Amygdala (tissue), 56 donors: ENCODE results near the gene AFF3.
"Not testable (repeated sequence)": the region's sequence is repeated elsewhere in the genome, so short reads cannot be mapped to it uniquely, and the experiment has no call there.

Experiments
- DNase-seq, 56 donors: peaks; one replicate each; lab custom pipeline; 2025; lab: John Stamatoyannopoulos, UW

The AFF3 gene

DNA sequence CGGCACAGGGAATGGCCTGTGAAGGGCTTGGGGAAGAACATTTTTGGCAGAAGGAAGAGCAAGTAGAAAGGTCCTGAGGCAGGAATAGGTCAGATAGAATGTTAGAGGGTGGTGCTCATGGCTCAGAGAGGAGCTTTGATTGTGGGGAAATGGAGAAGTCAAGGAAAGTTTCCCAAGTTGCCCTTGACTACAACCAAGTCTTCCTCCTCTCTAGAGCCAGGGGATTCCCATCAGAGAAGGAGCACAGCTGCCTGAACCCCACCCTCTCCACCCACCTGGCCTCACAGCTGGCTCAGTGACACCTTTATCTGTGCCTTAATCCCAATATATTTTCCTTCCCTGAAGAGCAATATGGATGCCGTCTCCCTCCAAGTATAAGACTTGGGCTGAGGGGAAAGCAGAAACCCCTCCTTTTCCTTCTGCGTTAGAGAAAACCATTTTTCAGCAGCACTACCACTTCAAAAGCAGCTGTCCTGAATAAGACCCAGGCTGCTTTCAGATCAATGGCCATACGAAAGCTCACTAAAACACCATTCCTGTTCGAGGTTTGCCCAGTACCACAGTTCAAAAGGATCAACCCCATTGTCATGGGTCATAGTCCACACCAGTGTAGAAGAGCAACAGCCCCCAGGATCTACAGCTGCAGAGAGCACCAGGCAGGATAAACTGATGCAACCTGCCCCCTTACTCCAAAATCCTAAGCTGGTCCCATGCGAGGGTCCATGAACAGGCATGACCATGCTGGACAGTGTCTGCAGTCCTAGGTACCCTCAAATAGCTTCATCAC is 199.6 kb downstream of the AFF3 start:
- no peak for DNase-seq

DNA sequence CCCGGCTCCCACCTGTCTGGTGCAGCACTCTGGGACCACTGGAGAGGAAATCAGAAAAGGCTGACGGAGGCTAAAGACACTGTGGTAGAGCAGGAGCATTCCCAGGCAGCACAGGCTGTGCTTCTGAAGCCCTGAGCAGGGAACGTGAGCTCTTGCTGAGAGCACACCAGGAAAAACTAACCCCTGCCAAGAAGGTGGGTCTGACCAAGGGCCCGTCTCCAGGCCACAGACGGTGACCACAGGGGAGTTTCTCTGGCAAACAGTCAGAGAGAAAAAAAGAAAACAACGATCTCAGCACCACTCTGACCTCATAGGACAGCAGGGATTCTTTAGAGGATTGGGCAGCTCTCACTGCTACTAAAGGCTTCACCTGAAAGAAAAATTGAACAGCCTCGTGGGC is 201.4 kb downstream of the AFF3 start:
- DNase-seq = no peak

DNA sequence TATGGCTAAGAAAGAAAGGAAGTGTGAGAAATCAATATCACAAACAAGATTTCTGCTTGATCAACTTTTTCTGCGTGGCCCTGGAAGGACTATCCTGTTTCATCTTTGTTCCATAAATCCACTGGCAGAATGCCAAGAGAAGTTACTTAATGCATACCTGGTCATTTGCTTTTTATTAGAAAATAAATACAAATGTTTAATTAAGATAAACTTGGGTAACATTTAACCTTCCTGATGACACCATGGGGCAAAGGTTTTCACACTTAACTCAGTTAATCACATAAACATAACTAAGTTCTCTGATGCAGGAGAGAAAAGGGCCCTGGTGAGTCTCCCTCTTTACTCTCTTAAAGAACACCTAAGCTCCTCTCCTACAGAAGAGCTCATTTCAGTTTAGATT is 203.3 kb downstream of the AFF3 start:
- DNase-seq = no peak

GRCh38 chr2:99938250-99938649 is 204.1 kb downstream of the AFF3 start:
- no peak for DNase-seq

- DNase-seq = no peak
These were observed 206.3 kb downstream of the AFF3 start for GRCh38 chr2:99936065-99936464.

GRCh38 chr2:99935662-99936061 is 206.7 kb downstream of the AFF3 start:
- DNase-seq = no peak

- DNase-seq = no peak
These were observed 208.3 kb downstream of the AFF3 start for GRCh38 chr2:99933894-99934650.

GRCh38 chr2:99933491-99933890 is 208.9 kb downstream of the AFF3 start:
- DNase-seq = not testable (repeated sequence)

DNA sequence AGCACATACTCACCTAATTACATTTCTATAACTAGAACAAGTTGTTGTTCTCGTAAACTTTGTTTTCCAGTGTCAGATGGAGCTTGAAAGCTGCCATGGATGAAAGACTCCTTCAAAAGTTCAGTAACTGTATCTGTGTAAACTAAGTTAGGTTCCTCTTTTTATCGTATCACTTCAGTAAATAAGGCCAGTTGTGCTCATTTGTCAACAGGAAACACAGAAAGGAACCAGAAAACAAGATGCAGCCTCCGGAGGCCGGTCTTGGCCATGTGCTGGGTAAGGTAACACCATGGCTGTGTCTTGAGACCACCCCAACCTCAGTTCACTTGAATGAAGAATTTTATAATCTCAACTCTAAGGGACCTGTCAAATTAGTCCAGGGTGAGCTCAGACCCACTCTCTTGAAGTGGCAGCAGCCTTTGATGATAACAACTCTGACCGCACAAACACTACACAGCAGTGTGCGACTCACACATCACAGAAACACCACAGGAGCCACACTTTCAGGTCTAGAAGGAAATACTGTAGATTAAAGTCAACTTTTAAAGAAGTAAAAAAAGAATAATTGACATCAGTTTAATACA is 213.8 kb downstream of the AFF3 start:
- DNase-seq = no peak

DNA sequence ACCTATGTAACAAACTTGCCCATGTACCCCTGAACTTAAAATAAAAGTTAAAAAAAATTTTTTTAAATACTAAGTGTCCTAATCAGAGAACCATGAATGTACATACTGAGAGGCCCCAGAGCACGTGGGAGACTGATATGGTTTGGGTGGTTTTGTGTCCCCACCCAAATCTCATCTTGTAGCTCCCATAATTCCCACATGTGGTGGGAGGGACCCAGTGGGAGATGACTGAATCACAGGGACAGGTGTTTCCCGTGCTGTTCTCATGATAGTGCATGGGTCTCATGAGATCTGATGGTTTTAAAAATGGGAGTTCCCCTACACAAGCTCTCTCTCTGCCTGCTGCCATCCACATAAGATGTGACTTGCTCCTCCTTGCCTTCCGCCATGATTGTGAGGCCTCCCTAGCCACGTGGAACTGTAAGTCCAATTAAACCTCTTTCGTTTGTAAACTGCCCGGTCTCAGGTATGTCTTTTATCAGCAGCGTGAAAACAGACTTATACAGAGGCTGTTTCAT is 214.6 kb downstream of the AFF3 start:
- DNase-seq = not testable (repeated sequence)

- no peak for DNase-seq
These were observed 215.4 kb downstream of the AFF3 start for GRCh38 chr2:99926986-99927385.

GRCh38 chr2:99925960-99926359 is 216.4 kb downstream of the AFF3 start:
- no peak for DNase-seq

GRCh38 chr2:99922664-99923063 is 219.7 kb downstream of the AFF3 start:
- DNase-seq = no peak

DNA sequence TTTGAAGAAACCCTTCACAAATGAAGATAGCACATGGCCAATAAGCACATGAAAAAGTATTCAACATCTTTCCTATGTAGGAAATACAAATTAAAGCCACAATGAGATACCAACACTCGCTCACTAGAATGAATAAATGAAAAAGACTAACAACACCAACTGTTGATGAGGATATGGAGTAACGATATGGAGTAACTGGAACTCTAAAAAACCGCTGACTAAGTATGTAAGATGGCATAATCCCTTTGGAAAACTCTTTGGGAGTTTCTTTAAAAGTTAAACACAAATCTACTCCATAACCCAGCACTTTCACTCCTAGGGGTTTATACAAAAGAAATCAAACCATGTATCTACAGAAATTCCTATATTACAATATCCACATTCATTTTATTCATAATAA is 220.5 kb downstream of the AFF3 start:
- no peak for DNase-seq

- DNase-seq = no peak
These were observed 224.0 kb downstream of the AFF3 start for GRCh38 chr2:99918389-99918788.

DNA sequence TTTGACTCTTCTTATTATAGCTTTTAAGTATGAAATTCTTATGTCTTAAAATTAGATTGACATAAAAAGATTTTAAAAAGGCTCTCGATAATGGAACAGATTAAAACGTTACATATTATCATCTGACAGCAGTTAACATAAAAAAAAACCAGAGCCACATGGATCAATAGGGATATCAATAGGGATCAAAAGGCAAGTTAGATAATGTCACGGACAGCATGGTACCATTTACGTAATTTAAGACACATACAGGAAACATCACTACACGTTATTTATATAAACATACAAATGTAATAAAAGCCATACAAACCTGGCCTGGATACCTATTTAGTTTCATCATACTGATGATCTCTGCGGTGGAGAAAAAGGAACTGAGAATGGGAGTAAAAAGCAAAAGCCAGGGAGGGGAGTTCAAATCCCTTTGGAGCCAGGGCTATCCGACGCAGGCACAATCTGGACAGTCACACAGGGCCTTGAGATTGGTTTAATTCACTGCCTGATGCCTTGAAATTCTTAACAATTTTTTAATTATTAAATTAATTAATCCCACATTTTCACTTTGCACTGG is 227.2 kb downstream of the AFF3 start:
- no peak for DNase-seq

- no peak for DNase-seq
These were observed 230.7 kb downstream of the AFF3 start for GRCh38 chr2:99911736-99912135.

- no peak for DNase-seq
These were observed 231.5 kb downstream of the AFF3 start for GRCh38 chr2:99910902-99911301.

GRCh38 chr2:99905636-99906035 is 236.8 kb downstream of the AFF3 start:
- DNase-seq = no peak

DNA sequence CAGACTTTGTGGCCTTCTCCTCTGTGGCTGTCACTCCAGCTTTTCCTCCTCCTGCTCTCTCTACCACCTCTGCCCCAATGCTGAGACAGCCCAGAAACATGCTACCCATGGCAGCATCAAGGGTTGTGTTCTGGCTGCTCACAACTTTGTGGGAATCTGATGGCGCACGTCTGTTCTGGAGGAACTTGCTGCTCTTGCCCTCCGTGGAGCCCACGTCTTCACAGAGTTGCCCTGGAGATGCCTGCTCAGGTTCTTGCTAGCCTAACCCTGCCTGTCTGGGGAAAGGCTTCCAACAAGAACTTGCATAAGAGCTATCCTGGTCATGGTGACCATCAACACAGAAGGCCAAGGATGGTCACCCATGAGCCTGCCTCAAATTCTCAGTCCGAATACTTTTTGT is 237.4 kb downstream of the AFF3 start:
- DNase-seq = no peak

GRCh38 chr2:99903981-99904380 is 238.4 kb downstream of the AFF3 start:
- no peak for DNase-seq
